ENCODE results near the gene RIOX2. TPM values are rescaled to one million over a fixed set of nuclear protein-coding genes. Genes with fewer than 3 reads are reported as not detected.

The RIOX2 gene
- total RNA-seq, 3 donors from 2014 or later (not counting 1 experiment from before 2014, with no cell fraction given) = 8.7 to 16.2 (median 13.5) TPM

DNA sequence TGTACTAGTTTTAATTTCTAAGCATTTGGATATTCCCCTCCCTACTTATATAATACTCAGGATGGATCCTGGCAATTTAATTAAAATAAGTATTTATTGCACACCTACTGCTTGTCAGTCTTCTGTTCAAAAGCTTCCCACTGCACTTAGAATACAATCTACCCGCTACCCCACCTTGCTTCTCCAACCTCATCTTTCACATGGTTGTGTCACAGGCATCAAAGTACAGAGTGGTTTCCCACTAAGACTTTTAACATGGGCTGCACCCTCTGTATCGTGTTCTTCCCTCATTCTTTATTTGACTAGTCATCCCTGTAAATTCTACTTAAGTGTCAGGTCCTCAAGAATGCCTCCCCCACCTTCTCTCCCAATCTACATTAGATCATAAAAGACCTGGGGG is 35.0 kb downstream of the RIOX2 start:
- no peaks in the 10 kb centered on the region for H3K27me3 ChIP-seq (ENCODE audit: control insufficient read depth, insufficient read depth, low read length)
- Mint-ChIP-seq H3K4me1 (no peaks in the 10 kb centered on the region), H3K9me3 (no peaks in the 10 kb centered on the region), H3K27ac (no peak overlapping the region), H3K36me3 (no peaks in the 10 kb centered on the region), H3K4me3 (no peak overlapping the region), H3K27me3 (ENCODE audit: low read depth in 2 of 2) (no peaks in the 10 kb centered on the region)
- H3K9me3 ChIP-seq (ENCODE audit: control insufficient read depth, insufficient read depth, low read length) = no peaks in the 10 kb centered on the region
- no peak overlapping the region for H3K27ac ChIP-seq (ENCODE audit: low read length)
- no peak for ATAC-seq
- no peak overlapping the region for H3K4me3 ChIP-seq (ENCODE audit: low read length)
- peaks cover 7% of the 10 kb centered on the region for H3K36me3 ChIP-seq (ENCODE audit: control insufficient read depth, insufficient read depth, low read length)
- intact Hi-C loops (cut with micrococcal nuclease) = no loop called here
- DNase-seq = no peak
- 93% methylated on average over 2 of the region's 2 CpGs for WGBS (ENCODE audit: insufficient coverage)
- H3K4me1 ChIP-seq (ENCODE audit: control insufficient read depth, insufficient read depth, low read length) = no peaks in the 10 kb centered on the region
- TF ChIP-seq, protein P1, sequence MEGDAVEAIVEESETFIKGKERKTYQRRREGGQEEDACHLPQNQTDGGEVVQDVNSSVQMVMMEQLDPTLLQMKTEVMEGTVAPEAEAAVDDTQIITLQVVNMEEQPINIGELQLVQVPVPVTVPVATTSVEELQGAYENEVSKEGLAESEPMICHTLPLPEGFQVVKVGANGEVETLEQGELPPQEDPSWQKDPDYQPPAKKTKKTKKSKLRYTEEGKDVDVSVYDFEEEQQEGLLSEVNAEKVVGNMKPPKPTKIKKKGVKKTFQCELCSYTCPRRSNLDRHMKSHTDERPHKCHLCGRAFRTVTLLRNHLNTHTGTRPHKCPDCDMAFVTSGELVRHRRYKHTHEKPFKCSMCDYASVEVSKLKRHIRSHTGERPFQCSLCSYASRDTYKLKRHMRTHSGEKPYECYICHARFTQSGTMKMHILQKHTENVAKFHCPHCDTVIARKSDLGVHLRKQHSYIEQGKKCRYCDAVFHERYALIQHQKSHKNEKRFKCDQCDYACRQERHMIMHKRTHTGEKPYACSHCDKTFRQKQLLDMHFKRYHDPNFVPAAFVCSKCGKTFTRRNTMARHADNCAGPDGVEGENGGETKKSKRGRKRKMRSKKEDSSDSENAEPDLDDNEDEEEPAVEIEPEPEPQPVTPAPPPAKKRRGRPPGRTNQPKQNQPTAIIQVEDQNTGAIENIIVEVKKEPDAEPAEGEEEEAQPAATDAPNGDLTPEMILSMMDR (IDR thresholded peaks at IDR 0.05) = no peak

DNA sequence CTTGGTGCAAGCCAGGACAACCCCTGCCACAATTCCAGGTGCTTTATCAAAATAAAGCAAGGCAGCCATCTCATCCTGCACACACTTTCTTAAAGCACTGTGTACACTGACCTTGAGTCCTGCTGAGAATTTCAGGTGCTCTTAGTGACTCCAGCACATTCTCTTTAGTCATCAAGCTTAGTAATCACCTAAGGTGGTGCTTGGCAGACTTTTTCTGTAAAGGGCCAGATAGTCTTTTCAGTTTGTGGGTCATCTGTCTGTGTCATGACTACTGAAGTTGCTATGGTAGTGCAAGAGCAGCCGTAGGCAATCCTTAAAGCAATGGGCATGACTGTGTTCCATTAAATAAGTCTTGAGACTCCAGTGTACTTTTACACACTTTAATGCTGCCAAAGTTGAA is 36.4 kb downstream of the RIOX2 start:
- H3K9me3 ChIP-seq (ENCODE audit: control insufficient read depth, insufficient read depth, low read length) = no peaks in the 10 kb centered on the region
- TF ChIP-seq, protein P1 (IDR thresholded peaks at IDR 0.05) = no peak
- H3K36me3 ChIP-seq (ENCODE audit: control insufficient read depth, insufficient read depth, low read length) = peaks cover 2% of the 10 kb centered on the region
- H3K27ac Mint-ChIP-seq = no peak overlapping the region
- DNase-seq = no peak
- no peaks in the 10 kb centered on the region for H3K4me1 Mint-ChIP-seq
- H3K9me3 Mint-ChIP-seq = no peaks in the 10 kb centered on the region
- no peak overlapping the region for H3K4me3 Mint-ChIP-seq
- H3K27me3 Mint-ChIP-seq (ENCODE audit: low read depth in 2 of 2) = peaks cover 0 to 6% of the 10 kb centered on the region in 2 donors
- H3K4me3 ChIP-seq (ENCODE audit: low read length) = no peak overlapping the region
- H3K27me3 ChIP-seq (ENCODE audit: control insufficient read depth, insufficient read depth, low read length) = no peaks in the 10 kb centered on the region
- no peaks in the 10 kb centered on the region for H3K36me3 Mint-ChIP-seq
- ATAC-seq = no peak
- 91% methylated on average over 1 of the region's 1 CpG for WGBS (ENCODE audit: insufficient coverage)
- intact Hi-C loops (cut with micrococcal nuclease) = no loop called here
- no peak overlapping the region for H3K27ac ChIP-seq (ENCODE audit: low read length)
- no peaks in the 10 kb centered on the region for H3K4me1 ChIP-seq (ENCODE audit: control insufficient read depth, insufficient read depth, low read length)

DNA sequence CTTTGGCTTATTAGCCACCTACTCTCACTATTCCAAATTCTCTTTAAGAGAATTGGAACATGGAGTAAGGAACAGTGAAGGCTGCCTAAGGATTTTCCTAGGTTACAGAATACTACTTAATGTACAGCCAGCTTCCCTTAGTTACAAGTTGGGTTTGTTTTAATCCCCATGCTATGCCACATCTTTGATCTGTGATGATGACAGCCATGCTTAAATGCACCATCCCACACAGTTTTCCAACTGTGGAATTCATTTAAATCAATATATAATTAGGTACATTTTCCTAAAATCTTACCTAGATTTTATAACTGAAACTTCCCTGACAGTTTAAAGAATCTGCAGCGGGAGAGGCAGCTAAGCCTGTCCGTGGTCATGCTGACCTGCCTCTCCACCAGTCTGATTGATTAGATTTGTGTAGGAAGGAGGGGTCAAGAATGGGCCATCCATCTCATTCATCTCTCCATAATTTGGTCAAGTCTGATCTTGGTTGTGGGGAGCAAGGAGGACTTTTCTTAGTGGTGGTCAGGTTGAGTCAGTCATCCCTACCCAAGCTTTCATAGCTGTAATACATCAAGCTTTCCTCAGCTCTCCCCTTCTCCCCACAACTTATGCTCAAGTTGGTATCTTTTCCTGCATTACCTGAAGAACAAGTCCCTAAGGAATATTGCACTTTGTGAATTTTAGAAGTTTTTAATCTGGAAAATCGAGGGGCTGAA is 37.1 kb downstream of the RIOX2 start:
- no peaks in the 10 kb centered on the region for H3K9me3 ChIP-seq (ENCODE audit: control insufficient read depth, insufficient read depth, low read length)
- Mint-ChIP-seq H3K4me3 (no peak overlapping the region), H3K27me3 (ENCODE audit: low read depth in 2 of 2) (peaks cover 0 to 7% of the 10 kb centered on the region in 2 donors), H3K36me3 (no peaks in the 10 kb centered on the region), H3K27ac (no peak overlapping the region), H3K4me1 (no peaks in the 10 kb centered on the region), H3K9me3 (no peaks in the 10 kb centered on the region)
- H3K36me3 ChIP-seq (ENCODE audit: control insufficient read depth, insufficient read depth, low read length) = peaks cover 2% of the 10 kb centered on the region
- DNase-seq = no peak
- no peak overlapping the region for H3K27ac ChIP-seq (ENCODE audit: low read length)
- TF ChIP-seq, protein P1 (IDR thresholded peaks at IDR 0.05) = no peak
- H3K27me3 ChIP-seq (ENCODE audit: control insufficient read depth, insufficient read depth, low read length) = no peaks in the 10 kb centered on the region
- intact Hi-C loops (cut with micrococcal nuclease) = no loop called here
- H3K4me1 ChIP-seq (ENCODE audit: control insufficient read depth, insufficient read depth, low read length) = no peaks in the 10 kb centered on the region
- WGBS (ENCODE audit: insufficient coverage) = 92% methylated on average over 3 of the region's 3 CpGs
- no peak overlapping the region for H3K4me3 ChIP-seq (ENCODE audit: low read length)
- no peak for ATAC-seq

DNA sequence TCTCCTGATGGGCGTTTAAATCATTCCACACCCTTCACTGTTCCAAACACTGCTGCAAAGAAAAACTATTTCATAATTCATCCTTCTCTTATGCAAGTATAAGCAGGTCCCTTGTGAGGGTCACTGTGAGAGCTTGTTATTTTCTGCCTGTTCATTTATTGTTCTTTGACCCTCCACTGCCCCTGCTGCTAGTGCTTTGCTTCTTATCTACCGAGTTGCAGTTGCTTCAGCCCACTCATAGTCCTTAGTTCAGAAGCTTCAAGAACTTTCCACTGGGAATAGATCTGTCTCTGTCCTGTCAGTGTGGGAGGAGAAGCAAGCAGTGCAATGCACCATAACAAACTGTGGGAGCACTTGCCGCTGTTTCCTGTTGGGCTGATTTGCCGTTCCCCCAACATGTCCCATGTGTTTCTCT is 39.8 kb downstream of the RIOX2 start:
- 82% methylated on average over 4 of the region's 4 CpGs for WGBS (ENCODE audit: insufficient coverage)
- TF ChIP-seq, protein P1 (IDR thresholded peaks at IDR 0.05) = no peak
- Mint-ChIP-seq H3K4me1 (no peaks in the 10 kb centered on the region), H3K27me3 (ENCODE audit: low read depth in 2 of 2) (peaks cover 0 to 7% of the 10 kb centered on the region in 2 donors), H3K4me3 (no peak overlapping the region), H3K36me3 (no peaks in the 10 kb centered on the region), H3K27ac (no peak overlapping the region), H3K9me3 (no peaks in the 10 kb centered on the region)
- no peak for DNase-seq
- Histone ChIP-seq H3K4me1 (ENCODE audit: control insufficient read depth, insufficient read depth, low read length) (no peaks in the 10 kb centered on the region), H3K27ac (ENCODE audit: low read length) (no peak overlapping the region), H3K36me3 (ENCODE audit: control insufficient read depth, insufficient read depth, low read length) (no peaks in the 10 kb centered on the region), H3K9me3 (ENCODE audit: control insufficient read depth, insufficient read depth, low read length) (no peaks in the 10 kb centered on the region), H3K27me3 (ENCODE audit: control insufficient read depth, insufficient read depth, low read length) (no peaks in the 10 kb centered on the region), H3K4me3 (ENCODE audit: low read length) (no peak overlapping the region)
- ATAC-seq = no peak
- intact Hi-C loops (cut with micrococcal nuclease) = no loop called here
